Camera-type eye (tissue), 1 donor: ENCODE results near the gene NTF4. TPM values are rescaled to one million over a fixed set of nuclear protein-coding genes. Genes with fewer than 3 reads are reported as not detected.

Experiments
- total RNA-seq: library from RNA; depleted of rRNA; stranded (reverse); fragments of >200 nt; gene quantifications from one replicate; pipeline ENCODE4 v1.2.3, GENCODE V29; 2014

Gene NTF4, protein sequence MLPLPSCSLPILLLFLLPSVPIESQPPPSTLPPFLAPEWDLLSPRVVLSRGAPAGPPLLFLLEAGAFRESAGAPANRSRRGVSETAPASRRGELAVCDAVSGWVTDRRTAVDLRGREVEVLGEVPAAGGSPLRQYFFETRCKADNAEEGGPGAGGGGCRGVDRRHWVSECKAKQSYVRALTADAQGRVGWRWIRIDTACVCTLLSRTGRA
- 0.93 TPM for total RNA-seq

DNA sequence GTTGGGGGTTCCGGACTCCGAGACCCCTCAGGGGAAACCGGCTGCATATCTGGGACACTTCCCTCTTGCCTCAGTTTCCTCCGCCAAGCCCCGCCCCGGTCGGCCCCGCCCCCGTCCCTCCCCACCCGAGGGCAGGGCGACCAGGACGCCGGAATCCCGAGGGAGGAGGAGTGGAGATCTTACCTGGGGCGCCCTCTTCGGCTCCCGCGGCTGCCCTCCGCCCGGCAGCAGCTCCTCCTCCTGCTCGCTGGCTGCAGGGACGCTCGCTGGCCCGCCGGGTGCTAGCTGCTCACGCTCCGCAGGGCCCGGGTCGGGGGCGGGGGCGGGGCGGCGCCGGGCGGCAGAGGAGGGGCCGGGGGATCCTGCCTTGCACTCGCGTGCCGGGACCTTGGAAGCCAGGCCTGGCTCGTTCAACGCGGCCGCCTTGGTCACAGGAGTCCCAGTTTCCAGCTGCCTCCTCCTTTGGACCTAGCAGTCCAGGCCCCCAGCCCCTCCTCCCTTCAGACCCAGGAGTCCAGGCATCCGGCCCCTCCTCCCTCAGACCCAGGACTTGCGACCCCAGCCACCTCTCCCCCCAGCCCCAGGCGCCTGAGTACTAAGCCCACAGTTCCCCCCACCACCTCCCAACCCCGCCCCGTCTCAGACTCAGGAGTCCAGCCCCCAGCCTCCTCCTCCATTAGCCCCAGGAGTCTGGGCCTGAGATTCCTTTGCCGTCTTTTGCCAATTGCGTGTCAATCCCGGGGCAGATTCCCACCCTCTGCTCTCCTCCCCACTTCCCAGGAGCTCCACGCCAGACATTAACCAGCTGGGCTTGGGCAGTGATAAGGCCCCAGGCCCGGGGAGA lies at the start of gene NTF4:
TSS of gene NTF4 (minus strand) at position 51 of the 844 bp plus-strand sequence. CDS start 2,821 bp downstream, outside the sequence.

DNA sequence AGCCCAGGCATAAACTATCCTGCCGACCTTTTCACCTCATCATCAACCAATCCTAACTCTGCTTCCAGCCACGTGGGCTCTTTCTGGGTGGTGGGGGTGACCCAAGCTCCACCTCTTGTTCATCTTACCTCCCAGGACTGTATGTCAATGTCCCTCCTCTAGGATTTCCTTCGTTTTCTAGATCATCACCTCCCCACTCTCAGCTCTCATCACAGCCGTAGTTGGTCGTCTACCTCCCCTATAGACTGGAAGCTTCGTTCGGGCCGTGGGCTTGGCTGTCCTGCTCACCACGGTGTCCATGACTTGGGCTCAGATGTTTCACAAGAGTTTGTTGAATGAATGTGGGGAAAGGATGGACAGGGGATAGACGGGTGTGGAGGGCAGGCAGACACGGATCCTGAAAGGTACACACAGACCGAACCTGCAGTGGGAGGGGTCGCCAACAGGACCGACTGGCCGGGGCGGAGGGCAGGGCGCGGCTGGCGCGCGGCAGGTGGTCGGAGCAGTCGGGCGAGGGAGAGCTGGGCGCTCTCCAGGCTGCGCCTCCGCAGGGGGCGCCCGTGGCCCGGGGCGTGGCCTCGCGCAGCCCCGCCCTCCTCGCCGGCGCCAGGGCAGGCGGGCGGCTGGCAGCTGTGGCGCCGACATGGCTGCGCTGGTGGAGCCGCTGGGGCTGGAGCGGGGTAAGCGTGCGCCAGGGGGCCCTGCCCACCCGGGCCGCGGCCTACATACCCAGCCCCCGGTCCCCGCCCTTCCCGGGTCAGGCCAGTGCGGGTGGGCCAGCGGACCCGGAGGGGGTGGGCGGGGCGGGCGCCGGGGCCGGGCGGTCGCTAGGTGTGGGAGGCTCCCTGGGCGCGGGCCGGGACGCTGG lies 49.4 kb upstream of the NTF4 start, which contains the start of gene LIN7B:
TSS of gene LIN7B (plus strand) at position 609 of the 868 bp plus-strand sequence. CDS start at position 644, 35 bp downstream.

DNA sequence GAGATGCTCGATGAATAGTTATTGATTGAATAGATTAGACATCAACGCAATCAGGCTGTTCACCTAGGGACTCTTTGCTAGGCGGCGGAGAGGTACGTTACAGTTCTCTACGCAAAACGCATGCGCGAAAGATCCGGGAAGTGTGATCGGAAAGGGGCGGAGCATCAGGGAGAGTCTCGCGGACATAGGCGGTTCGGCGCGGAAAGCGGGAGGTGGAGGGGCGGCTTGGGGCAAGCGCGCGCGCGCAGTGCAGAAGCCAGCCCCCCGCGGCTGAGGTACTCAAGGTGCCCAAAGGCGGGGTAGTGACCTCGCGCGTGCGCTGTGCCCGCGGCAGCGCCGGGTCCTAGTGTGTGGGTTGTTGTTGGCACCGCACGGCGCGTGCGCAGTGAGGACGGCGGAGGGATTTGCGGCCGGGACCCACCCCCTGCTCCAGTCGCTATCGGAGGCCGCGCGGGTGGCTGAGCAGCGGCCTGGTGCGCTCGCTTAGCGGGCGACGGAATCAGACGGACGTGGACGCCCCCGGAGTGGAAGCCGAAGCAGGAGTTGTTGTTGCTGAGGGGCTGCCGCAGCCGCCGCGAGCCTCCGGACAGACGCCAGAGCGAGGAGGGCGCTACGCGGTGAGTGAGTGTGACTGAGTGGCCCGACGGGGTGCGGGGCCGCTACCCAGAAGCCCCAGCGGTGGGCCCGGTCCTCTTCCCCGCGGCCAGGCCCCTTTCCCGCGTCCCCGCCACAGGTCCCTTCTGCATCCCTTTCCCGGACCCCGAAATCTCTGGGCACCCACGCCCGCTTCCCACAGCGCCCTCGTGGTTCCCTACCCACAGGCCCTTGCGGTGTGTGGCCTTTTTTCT lies 20.6 kb upstream of the NTF4 start, which contains the start of gene SNRNP70:
TSS of gene SNRNP70 (plus strand) at position 432 of the 848 bp plus-strand sequence. CDS start 964 bp downstream, outside the sequence.

DNA sequence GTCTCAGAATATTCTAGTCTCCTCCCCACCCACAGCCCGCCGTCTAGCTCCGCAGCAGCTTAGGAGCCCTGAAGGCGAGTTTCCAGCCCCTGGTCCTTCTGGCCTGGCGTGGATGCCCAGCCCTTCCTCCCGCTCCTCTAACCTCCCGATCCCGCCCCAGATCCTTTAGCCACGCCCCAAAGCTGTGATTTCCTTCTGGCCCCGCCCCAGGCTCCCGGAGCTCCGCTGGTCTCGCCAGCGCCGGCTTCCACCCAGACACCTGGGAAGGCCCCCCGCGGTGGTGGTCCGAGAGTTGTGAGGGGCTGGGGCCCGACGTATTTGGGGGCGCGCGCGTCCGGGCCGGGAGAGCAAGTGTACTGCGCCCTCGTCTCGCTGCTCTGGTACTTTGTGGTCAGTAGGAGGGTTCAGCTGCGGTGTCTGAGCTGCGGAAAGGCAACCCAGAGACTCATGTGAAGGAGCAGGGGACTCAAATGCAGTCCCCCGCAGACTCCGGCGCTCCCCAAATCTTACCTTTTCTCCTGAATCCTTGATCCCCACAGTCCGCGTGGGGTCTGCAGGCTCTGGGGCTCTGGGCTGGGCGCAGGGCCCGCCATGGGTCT lies 6.9 kb downstream of the NTF4 start, which contains the start of gene CGB7:
TSS of gene CGB7 (minus strand) at position 114 of the 599 bp plus-strand sequence. CDS start 2,374 bp downstream, outside the sequence.

DNA sequence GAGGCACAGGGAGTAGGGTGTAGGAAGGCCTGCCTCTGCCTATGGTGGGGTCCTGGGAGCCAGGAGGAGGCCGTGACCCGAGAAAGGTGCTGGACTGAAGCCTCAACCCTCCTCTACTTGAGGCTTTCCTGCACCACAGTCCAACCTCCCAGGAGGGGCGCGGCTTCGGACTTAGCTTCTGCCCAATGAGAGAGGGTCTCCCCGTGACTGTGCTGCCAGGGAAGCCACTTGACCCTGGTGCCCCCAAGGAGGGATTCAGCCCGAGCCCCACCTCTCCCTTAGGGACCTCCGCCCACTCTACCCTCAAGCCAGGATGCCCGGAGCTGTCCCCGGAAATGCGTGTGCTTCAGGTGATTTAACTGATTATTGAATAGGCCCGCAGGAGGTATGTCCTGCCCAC lies 15.6 kb downstream of the NTF4 start, which contains the start of gene CGB8:
TSS of gene CGB8 (minus strand) at position 101 of the 400 bp plus-strand sequence. CDS start 372 bp downstream, outside the sequence.

DNA sequence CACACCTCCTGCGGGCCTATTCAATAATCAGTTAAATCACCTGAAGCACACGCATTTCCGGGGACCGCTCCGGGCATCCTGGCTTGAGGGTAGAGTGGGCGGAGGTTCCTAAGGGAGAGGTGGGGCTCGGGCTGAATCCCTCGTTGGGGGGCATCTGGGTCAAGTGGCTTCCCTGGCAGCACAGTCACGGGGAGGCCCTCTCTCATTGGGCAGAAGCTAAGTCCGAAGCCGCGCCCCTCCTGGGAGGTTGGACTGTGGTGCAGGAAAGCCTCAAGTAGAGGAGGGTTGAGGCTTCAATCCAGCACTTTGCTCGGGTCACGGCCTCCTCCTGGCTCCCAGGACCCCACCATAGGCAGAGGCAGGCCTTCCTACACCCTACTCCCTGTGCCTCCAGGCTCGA lies 21.1 kb downstream of the NTF4 start, which contains the start of gene CGB5:
TSS of gene CGB5 (plus strand) at position 301 of the 400 bp plus-strand sequence. CDS start 362 bp downstream, outside the sequence.

DNA sequence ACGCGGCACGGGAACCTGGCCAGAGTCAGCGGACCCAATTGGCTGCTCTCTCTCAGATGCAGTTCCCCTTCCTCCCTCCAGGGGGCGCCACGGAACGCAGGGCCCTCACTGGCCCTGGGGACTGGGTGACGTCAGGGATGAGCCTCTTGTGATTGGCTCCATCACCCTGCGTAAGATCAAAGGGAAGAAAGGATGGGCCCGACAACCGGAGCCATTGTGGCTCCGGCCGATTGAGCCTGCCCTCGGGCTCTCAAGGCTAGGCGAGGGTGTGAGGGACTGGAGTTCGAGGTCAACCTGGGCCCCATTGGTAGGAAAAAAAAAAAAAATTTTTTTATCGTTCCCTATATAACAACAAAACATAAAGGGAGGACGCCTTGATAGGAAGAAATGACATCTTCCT lies 27.8 kb downstream of the NTF4 start, which contains the start of gene CGB1:
TSS of gene CGB1 (minus strand) at position 81 of the 400 bp plus-strand sequence. CDS start 184 bp downstream, outside the sequence.

DNA sequence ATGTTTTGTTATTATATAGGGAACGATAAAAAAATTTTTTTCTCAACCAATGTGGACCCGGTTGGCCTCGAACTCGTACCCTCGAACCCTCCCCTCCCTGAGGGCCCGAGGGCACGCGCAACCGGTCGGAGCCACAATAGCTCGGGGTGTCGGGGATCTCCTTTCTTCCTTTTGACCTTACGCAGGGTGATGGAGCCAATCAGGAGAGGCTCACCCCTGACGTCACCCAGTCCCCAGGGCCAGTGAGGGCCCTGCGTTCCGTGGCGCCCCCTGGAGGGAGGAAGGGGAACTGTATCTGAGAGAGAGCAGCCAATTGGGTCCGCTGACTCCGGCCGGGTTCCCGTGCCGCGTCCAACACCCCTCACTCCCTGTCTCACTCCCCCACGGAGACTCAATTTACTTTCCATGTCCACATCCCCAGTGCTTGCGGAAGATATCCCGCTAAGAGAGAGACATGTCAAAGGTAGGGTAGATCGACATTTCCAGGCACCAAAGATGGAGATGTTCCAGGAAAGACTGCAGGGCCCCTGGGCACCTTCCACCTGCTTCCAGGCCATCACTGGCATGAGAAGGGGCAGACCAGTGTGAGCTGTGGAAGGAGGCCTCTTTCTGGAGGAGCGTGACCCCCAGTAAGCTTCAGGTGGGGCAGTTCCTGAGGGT lies 32.8 kb downstream of the NTF4 start, which contains the start of gene CGB2:
TSS of gene CGB2 (plus strand) at position 249 of the 660 bp plus-strand sequence. CDS start at position 455, 206 bp downstream.

DNA sequence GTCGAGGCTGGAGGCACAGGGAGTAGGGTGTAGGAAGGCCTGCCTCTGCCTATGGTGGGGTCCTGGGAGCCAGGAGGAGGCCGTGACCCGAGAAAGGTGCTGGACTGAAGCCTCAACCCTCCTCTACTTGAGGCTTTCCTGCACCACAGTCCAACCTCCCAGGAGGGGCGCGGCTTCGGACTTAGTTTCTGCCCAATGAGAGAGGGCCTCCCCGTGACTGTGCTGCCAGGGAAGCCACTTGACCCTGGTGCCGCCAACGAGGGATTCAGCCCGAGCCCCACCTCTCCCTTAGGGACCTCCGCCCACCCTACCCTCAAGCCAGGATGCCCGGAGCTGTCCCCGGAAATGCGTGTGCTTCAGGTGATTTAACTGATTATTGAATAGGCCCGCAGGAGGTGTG lies 40.4 kb downstream of the NTF4 start, which contains the start of gene CGB3:
TSS of gene CGB3 (minus strand) at position 101 of the 400 bp plus-strand sequence. CDS start 362 bp downstream, outside the sequence.

DNA sequence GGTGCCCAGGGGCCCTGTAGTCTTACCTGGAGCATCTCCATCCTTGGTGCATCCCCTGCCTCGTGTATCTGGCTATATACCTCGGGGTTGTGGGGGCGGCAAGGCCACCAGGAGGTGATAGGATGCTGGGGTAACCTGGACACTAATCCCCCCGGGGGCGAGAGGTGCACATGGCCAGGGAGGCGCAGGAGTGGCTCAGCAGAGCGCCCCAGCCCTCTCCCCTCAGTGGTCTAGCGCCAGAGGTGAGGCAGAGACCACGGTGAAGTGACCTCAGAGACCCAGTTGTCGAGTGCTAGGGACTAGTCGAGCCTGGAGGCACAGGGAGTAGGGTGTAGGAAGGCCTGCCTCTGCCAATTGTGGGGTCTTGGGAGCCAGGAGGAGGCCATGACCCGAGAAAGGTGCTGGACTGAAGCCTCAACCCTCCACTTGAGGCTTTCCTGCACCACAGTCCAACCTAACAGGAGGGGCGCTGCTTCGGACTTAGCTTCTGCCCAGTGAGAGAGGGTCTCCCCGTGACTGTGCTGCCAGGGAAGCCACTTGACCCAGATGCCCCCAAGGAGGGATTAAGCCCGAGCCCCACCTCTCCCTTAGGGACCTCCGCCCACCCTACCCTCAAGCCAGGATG lies 47.5 kb downstream of the NTF4 start, which contains the start of gene LHB:
TSS of gene LHB (minus strand) at position 51 of the 625 bp plus-strand sequence. CDS start at position 41, 10 bp downstream.

Other genes starting within 250 kb of the NTF4 start
- gene HSD17B14, start 228.3 kb downstream of the NTF4 start, total RNA-seq = 13.8 TPM
- 10.8 TPM for gene PLEKHA4, start 196.2 kb downstream of the NTF4 start, total RNA-seq
- gene PPP1R15A, start 192.4 kb downstream of the NTF4 start, total RNA-seq = 42.4 TPM
- gene TULP2, start 166.1 kb downstream of the NTF4 start, total RNA-seq = 0.22 TPM
- gene NUCB1, start 164.5 kb downstream of the NTF4 start, total RNA-seq = 153 TPM
- not detected for gene DHDH, start 131.1 kb downstream of the NTF4 start, total RNA-seq
- 24.8 TPM for gene BAX, start 109.9 kb downstream of the NTF4 start, total RNA-seq
- 1,146 TPM for gene FTL, start 99.5 kb downstream of the NTF4 start, total RNA-seq
- gene GYS1, start 71.5 kb downstream of the NTF4 start, total RNA-seq = 47.8 TPM
- gene RUVBL2, start 70.9 kb downstream of the NTF4 start, total RNA-seq = 93.5 TPM
- not detected for gene LHB, start 47.7 kb downstream of the NTF4 start, total RNA-seq
- not detected for gene CGB3, start 40.5 kb downstream of the NTF4 start, total RNA-seq
- not detected for gene CGB2, start 32.9 kb downstream of the NTF4 start, total RNA-seq
- not detected for gene CGB1, start 27.9 kb downstream of the NTF4 start, total RNA-seq
- gene CGB5, start 21.0 kb downstream of the NTF4 start, total RNA-seq = not detected
- not detected for gene CGB8, start 15.7 kb downstream of the NTF4 start, total RNA-seq
- gene CGB7, start 7.1 kb downstream of the NTF4 start, total RNA-seq = not detected
- 0.22 TPM for gene KCNA7, start 7.9 kb upstream of the NTF4 start, total RNA-seq
- gene SNRNP70, start 20.6 kb upstream of the NTF4 start, total RNA-seq = 301 TPM
- gene LIN7B, start 49.6 kb upstream of the NTF4 start, total RNA-seq = 12.2 TPM
- gene C19orf73, start 54.3 kb upstream of the NTF4 start, total RNA-seq = 2.0 TPM
- 27.9 TPM for gene PPFIA3, start 54.7 kb upstream of the NTF4 start, total RNA-seq
- 18.6 TPM for gene HRC, start 90.6 kb upstream of the NTF4 start, total RNA-seq
- gene TRPM4, start 93.0 kb upstream of the NTF4 start, total RNA-seq = 16.3 TPM